GM21390 (cell line): ENCODE results near the gene SP7.
"Not testable (repeated sequence)": the region's sequence is repeated elsewhere in the genome, so short reads cannot be mapped to it uniquely, and the experiment has no call there.

Source experiments
- ATAC-seq: cut with Tn5 transposase; IDR thresholded peaks from one replicate; pipeline ENCODE4 v1.9.1; 2021; ENCODE audit not compliant: unreplicated experiment

Gene SP7

DNA sequence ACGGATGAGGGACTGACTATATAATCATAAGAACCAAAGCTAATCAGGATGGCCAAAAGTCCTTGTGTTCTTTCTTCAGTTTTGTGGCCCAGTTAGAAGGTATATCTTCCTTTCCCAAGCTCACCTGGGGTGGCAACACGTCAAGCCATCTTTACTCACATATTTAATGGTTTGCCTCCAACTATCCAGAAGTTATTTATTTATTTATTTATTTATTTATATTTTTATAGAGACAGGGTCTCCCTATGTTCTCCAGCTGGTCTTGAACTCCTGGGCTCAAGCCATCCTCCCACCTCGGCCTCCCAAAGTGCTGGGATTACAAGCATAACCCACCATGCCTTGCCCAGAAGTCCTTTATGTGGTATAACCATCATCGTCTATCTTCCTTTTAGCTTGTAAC lies 11.8 kb upstream of the SP7 start:
- ATAC-seq: no peak

DNA sequence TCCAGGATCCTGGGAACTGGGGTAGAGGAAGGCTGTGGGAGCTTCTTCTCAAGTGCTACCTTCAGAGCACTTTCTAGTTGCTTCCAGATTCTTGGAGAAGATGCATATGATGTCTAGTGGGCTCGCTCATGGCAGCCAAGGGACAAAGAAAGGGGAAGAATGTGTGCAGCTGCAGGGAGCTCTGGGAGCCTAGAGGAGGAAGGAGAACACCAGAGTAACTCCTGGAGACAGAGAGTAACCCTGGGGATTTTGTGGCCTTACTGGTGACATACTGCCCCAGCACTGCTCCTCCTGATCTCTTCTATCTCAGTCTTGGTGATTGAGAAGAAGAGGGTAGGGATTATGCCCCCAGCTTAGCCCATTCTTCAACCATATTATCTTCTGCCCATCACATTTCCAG lies 10.3 kb upstream of the SP7 start:
- no peak for ATAC-seq

DNA sequence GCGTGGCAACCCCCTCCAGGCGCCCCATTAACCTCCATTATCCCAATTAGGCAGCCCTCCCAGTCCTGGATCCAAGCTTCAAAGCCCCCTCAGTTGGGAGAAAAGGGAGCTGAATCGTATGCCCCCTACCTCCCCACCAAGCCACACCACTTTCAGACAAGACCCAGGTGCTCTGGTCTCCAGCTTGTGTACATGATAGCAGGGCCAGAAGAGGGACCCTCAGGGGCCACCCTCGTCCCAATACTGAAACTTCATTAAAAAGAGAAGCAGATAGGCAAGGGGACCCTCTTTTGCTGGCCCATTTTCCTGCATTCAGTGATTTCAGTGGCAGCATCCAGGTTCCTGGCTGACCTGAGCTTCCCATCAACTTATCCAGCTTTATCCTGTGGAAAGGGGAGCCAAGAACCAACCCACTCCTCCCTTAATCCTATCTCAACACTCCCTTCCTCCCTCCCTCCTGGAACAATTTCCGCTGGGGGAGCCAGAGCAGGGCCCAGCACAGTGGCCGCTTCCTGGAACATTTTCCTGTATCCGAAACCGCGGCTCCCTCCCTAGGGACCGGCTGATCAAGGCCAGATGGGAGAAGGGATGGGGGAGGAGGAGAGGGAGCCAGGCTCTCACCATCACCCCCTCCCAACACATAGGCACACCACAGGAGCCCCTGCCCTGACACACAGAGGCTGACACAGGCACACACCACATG lies 9.5 kb upstream of the SP7 start:
- ATAC-seq: no peak

DNA sequence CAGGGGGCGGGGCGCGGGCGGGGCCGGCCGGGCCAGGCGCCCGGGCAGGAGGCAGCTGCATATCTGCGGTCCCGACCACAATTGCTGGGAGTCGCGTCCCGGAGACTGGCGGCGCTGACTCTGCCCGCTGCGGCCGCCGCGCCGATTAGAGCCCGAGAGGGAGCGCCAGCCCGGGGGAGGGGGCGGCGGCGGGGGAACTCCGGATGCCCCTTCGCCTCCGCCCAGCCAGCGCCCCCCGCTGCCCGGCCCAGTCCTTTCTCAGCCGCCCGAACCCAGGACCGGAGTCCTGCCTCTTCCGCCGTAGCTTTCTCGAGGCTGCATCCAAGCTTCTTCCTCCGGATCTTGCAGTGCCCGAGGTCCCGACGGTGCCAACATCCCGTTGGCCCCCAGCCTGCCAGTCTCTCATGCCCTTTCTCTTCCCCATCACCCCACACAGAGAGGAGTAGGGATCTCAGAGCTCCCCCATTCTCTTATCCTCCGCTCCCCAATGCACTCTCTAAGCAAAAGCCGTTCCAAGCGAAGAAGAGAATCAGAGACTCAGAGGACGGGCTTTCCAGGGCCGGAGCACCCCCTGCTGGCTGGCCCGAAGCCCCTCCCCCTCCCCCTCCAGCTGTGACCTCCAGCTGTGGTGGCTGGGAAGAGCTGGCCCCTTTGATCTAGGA lies 8.8 kb upstream of the SP7 start:
- ATAC-seq: no peak

DNA sequence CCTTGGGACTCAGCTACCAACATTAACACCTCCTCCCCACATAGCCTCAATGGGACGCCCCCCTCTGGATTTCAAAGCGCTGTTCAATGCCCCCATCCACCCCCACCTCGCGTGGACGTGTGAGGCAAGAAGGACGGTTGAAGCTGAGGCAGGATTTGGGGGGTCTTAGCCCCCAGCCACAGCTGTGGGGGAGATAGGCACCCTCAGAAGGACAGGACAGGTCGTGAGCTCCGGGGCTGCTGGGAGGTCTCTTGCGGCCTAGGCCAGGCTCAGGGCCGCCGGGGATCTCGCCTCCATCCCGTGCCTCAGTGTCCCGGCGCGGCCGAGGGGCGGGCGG lies 8.3 kb upstream of the SP7 start:
- no peak for ATAC-seq

DNA sequence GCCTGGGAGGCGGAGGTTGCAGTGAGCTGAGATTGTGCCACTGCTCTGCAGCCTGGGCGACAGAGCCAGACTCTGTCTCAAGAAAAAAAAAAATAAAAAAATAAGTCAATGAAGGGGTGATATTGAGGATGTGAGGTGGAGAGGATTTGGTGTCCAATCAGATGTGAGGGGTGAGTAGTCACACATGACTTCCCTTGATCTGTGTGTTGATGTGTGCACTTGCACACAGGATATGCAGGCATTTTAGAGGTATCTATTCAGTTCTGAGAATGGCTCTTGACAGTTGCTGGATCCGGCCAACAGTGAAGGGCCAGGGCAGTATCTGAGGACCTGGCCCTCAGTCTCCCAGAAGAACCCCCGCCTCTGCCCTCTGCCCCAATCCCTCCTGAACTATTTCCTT lies 7.8 kb upstream of the SP7 start:
- ATAC-seq: no peak

DNA sequence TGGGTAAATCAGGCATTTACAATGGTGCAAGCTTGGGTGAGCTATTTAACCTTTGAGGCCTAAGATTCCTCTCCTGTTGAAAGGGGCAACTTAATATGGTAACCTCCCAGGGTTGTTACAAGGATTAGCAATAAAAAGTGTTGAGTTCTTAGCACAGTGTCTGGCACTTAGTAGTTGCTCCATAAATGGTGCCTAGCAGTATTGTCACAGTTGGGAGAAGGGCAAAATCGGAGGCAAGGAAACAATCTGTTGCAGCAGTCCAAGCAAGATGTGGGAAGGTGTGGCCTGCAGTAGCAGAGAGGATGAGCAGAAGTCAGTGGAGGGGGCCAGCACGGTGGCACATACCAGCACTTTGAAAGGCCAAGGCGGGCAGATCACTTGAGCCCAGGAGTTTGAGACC lies 7.3 kb upstream of the SP7 start:
- ATAC-seq: no peak

DNA sequence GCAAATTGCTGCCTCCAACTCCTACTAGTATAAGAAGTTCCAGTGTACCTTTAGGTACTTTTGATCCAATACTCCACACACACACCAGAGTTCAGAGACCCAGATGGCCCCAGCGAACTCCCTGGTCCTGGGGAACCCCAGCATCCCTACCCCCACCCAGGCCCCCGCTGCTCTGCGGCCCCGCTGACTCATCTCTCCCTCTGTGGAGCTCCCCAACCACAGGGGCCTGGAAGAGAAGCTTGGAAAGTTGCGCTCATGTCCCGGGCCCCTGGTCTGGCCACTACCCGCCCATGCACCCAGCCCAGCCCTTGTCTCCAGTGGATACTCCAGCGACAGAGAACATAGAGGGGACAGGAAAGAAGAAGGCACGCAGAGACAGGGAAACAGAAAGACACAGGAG lies 4.2 kb upstream of the SP7 start:
- ATAC-seq: no peak

DNA sequence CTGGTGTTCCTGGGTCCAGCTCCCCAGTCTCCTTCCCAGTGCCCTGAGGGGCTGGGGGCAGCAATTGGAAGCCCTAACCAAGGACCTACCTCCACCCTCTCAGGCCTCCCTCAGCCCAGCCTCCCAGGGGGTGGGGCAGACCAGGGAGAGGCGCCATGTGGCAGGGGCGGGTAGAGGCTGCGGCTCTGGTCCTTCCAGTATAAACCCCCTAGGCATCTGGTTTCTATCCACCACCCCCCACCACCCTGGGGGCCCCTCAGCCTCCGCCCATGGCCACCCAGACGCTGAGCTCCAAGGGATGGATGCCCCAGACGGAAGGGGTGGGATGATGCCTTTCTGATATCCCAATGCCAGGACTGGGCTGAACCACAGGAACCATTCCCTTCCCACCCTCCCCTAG lies 2.8 kb upstream of the SP7 start:
- no peak for ATAC-seq

DNA sequence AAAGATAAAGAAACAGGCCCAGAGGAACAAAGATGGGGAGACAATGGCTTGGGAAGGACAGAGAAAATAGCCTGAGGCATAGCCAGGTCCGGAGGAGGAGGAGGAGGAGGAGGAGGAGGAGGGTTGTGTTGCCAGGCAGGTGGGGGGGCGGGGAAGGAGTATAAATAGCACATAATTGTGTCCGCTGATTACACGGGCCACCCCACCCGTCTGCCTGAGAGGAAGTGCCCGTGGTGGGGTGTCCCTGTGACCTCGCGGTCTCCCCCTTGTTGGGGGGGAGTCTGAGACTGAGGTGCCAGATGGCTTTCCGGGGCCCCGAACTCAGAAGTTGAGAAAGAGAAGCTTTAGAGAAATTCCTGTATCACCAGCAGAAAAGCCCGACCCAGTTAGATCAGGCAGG lies 1.9 kb upstream of the SP7 start:
- no peak for ATAC-seq

DNA sequence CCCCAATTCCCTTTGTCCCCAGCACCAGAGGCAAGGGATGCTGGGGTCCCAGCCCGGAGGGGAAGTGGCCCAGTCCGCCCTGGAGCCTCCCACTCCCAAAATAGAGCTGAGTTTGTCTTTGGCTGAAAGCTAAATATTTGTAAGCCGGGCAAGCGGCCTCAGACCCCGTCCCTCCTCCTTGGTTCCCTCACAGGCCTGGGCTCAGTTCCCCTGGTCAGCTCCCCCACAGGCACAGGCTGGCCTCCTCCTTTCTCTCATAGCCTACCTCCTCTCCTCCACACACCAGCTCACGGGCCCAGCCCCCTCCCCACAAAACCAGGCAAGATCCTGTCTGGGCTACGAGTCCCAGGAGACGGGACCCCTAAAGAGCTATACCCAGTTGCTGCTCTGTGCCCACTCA lies 1.3 kb downstream of the SP7 start:
- ATAC-seq: no peak

DNA sequence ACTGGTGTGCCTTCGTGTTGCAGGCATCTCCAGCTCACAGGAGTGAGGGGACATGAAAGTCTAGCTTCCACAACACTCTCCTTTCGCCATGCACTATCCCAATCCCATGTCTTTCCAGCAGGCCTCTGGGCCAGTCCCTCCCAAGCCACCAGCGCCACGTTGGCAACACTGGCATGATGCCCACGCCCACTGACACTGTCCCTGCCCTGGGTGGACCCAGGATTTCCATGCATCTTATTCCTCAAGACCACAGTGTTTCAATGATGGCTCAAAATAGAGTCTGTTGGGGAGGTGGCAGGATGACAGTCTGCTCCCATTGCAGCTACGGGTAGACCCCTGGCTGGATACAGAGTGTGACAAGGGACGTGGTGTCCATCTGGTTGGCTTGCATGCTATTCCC lies 2.3 kb downstream of the SP7 start:
- ATAC-seq: no peak

DNA sequence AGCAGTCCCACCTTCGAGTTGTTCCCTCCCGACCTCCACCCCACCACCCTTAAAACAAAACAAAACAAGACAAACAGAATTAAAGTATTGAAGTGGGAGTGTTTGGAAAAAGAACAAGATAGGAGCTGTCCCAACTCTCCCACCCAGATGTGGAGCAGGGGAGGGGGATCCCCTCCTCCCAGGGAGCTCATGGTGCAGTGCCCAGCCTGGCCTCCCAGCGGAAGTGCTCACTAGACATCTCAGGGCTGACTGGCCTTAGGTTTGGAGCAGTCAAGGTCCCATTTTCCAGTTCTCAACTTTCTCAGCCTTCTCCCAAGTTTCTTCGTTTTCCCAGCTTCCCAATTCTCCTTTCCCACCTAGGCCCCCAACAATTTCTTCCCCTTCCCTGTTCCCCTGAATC lies 2.9 kb downstream of the SP7 start:
- no peak for ATAC-seq

DNA sequence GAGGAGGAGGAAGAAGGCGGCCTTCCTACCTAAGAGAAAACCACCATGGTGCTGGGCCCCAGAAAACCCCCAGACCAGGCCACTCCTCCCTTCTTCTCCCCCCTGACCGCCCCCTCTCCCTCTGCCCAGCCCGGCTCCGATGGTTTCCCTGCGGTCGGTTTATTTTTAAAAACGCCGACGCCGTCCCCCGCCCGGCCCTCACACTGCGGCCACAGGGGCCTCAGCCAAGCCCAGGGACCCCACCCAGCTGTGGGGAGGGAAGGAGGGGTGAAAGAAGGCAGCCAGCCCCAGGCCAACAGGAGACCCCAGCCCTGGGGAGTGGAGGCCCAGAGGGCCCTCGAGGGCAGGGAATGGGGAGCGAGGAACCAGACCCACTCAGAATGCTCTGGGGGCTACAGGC lies 3.4 kb downstream of the SP7 start:
- no peak for ATAC-seq

DNA sequence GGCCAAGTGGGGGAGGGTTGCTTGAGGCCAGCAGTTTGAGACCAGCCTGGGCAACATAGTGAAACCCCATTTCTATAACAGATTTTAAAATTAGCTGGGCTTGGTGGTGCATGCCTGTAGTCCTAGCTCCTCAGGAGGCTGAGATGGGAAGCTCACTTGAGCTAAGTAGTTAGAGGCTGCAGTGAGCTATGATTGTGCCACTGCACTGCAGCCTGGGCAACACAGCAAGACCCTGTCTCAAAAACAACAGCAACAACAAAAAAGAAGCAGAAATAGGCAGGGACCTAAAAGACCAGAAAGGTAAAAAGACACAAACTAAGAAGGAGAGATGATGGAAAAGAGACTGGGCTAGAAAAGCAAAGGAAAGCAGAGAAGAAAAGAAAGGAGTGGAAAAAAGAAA lies 3.8 kb downstream of the SP7 start:
- ATAC-seq: not testable (repeated sequence)

DNA sequence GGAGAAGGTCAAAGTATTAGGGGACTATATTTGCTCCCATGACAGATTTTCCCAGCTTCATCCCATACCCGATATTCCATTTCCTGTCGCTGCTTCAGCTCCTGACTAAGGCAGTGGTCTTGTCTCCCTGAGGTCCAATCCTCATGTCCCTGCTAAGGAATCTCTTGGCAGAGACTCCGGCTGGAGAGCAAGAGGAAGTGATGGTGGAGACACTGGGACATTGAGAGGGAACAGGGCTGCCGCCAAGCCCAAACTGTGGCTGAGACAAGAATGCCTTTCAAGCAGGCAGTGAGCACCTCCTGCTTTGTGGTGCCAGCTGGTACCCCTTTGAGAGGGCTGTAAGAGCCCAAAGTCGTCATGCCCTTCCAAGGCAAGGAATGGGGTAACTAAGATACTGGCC lies 5.5 kb downstream of the SP7 start:
- ATAC-seq: no peak

DNA sequence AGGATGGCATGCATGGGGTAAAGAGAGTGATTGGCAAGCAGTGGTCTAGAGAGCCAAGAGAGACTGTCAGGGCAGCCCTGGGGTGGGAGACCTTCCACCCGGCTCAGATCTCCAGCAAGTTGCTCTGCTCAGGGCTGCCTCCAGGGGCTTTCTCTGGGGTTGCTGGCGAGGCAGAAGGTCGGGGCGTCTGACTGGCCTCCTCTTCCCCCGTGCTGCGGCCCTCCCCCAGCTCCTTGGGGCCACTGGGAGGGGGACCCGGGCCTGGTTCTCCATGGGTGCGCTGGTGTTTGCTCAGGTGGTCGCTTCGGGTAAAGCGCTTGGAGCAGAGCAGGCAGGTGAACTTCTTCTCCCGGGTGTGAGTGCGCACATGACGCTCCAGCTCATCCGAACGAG lies 8.1 kb downstream of the SP7 start:
- ATAC-seq: no peak

DNA sequence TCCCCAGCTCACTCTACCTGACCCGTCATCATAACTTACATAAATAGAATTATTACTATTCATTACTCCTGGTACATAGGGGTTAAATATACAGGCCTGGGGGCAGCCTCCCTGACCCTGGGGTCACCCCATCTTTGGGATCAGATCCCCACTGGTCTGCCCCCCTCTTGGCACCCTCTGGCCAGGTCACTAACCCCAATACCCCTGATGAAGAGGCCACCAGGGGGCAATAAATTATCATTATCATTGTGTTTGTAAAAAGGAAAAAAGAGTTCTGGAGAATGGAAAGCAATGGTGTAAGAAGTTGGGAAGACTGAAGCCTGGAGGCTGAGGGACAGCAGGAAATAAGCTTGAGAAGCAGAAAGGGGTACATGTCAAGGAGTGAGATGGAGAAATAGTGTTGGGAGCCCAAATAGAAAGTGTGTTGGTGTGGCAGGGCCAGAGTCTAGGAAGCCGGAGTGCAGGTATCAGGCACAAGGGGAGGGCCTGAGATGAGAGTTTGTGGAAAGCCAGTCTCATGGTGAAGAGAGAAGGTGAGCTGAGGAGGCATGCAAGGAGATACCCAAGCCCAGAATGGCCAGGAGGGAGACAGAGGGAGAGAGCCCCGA lies 8.6 kb downstream of the SP7 start:
- ATAC-seq: no peak

DNA sequence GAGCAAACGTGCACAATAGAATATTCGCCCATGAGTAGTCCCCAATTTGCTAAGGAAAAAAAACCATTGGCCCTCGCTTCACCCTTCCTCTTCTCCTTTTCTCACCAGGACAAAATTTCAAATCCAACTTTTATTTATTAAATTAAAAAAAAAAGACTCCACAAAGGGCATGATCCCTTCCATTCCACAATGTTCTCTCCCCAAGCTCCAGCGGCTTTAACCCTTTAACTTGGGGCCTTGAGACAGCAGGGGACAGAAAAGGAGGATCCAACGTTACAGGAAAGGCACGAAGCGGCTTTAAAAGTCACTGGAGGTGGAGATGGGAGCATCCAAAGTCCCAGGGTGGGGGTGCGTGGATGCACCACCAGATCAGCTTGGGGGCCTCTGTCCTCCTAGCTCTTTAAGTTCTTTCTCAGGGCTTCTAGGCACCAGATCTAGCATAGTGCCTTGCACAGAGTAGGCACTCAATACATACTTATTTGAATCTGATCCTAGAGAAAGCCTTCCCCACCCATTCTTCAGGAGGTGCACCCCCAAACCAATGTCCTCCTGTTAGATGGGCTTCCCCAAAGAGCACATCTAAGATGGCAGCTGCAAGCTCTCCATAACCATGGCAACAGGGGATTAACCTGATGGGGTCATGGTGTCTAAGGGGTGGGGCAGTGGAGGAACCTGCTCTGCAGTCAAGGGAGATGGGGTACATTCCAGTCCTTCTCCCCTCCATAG lies 9.5 kb downstream of the SP7 start:
- no peak for ATAC-seq

DNA sequence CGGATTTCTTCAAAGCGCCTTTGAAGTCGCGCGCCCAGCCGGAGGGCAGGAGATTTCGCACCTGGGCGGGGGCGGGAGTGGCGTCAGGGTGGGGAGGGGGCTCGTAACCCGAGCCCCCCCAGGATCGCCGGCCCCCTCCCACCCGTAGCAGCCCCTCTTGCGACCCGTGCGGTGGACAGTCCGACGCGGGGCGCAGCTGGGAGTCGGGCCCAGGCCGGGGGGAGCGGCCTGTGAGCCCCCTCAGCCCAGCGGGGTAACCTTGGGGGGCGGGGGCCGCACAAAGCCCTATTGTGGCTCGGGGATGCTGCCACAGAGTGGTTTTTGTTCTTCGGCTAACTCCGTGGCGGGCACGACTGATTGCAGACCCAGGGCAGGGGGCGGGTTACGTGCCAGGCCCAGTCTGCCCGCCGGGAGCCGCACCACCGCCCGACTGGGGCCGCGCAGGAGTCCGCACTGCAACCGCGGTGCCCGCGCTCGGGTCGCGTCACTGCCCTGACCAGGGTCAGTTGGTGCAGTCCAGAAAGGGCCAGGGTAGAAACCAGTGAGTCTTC lies 10.6 kb downstream of the SP7 start:
- ATAC-seq: no peak

DNA sequence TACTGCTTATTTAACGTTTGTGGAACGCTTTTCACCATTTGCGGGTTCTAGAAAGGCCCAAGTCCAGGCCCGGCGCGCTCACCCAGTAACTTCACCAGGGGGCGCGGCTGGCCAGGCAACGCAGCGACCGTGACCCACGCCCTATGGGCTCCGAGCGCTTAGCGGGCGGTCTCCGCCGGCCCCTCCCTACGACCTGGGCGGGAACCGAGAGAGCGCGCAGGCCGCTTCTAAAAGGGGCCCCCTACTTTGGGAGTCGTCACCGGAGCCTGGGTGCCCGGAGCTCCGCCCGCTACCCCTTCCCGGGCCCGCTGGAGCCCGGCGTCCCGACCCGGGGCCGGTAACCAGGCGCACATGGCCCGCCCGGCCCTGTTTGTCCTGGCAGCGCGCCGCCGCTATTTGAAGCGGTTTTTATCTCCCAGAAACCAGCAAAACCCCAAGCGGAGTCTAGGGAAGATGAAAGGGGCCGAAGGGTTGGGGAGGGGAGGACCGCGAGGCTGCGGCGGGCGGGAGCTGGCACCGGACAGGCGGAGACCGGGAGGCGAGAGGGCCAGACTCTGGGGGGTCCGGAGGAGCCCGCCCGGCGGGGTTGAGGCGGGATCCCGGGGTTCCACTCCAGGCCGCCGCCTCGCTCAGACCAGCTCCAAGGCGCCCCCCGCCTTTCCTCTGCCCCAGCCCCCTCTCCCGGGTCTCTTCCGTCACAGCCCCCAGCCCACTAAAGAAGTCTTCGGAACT lies 11.2 kb downstream of the SP7 start:
- ATAC-seq: peak; percentile 51
